ENCODE measurements around the gene RNF148. TPM values are rescaled to one million over a fixed set of nuclear protein-coding genes. Genes with fewer than 3 reads are reported as not detected.

The RNF148 gene
- total RNA-seq, 1 donor from 2014 or later: 1.7 TPM

DNA sequence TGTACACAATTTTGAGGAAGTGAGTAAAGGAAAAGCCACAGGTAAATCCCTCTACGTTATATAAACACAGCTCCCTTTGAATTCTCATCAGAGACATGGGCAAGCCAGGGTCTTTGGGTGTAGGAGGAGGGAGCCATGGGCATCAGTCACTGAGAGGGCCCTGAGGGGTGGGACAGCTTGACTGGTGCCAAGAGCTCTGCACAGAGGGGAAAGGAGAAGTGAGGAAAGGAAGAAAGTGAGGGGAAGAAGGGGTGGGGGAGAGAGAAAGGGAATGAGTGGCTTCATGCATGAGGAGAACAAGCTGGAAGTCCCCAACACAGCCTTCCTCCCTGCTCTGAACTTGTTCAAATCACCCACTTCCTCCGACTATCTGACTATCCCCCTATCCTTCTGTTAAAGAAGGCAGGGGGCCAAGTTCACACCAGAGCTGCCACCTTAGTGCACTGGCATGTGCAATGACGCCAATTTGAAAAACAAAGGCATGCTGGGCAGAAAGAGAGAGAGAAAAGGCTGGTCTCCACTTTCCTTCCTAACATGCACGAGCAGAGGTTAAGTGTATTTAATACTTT is 16.4 kb upstream of the RNF148 start:
- Histone ChIP-seq H3K27ac (no peak overlapping the region), H3K4me1 (no peaks in the 10 kb centered on the region), H3K27me3 (no peaks in the 10 kb centered on the region), H3K36me3 (no peaks in the 10 kb centered on the region), H3K4me3 (no peak overlapping the region), H3K9me3 (no peaks in the 10 kb centered on the region)
- intact Hi-C loops (cut with DNase I): no loop called here
- no peak for DNase-seq (ENCODE audit: extremely low spot score in 2 of 2)
- TF ChIP-seq, protein P1, sequence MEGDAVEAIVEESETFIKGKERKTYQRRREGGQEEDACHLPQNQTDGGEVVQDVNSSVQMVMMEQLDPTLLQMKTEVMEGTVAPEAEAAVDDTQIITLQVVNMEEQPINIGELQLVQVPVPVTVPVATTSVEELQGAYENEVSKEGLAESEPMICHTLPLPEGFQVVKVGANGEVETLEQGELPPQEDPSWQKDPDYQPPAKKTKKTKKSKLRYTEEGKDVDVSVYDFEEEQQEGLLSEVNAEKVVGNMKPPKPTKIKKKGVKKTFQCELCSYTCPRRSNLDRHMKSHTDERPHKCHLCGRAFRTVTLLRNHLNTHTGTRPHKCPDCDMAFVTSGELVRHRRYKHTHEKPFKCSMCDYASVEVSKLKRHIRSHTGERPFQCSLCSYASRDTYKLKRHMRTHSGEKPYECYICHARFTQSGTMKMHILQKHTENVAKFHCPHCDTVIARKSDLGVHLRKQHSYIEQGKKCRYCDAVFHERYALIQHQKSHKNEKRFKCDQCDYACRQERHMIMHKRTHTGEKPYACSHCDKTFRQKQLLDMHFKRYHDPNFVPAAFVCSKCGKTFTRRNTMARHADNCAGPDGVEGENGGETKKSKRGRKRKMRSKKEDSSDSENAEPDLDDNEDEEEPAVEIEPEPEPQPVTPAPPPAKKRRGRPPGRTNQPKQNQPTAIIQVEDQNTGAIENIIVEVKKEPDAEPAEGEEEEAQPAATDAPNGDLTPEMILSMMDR (IDR thresholded peaks at IDR 0.05): no peak
- TF ChIP-seq POLR2AphosphoS5 (IDR thresholded peaks at IDR 0.05; ENCODE audit: insufficient read depth in 1 of 2, low read depth in 1 of 2) (no peak), POLR2A (IDR thresholded peaks at IDR 0.05) (no peak)

DNA sequence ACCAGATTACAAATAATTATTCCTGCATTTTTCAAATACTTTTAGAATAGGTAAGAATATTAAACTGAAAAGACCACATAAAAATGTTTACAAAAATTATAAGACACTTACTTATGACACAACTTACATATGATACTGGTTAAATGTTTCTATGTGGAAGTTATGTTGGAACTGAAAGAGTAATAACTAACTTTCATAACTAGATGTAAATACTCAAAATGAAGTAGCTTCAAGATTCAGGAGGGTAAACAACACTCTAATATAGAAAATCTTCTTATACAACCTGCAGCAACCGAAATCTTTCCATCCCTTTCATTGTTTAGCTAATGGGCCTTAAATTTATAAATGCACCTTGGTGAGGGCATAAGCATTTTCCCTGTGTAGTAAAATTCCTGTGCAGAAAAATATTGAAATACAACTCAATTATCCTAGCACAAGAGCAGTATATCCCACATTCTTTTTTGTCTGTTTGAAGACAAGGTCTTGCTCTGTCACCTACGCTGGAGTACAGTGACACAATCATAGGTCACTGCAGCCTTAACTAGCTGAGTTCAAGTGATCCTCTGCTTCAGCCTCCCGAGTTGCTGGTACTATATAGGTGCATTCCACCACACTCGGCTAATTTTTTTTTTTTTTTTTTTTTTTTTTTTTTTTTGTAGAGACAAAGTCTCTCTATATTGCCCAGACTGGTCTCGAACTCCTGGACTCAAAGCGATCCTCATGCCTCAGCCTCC is 14.8 kb upstream of the RNF148 start:
- TF ChIP-seq POLR2A (IDR thresholded peaks at IDR 0.05): no peak
- TF ChIP-seq POLR2AphosphoS5 (IDR thresholded peaks at IDR 0.05; ENCODE audit: insufficient read depth in 1 of 2, low read depth in 1 of 2): no peak
- TF ChIP-seq, protein P1 (IDR thresholded peaks at IDR 0.05): no peak
- no peak for DNase-seq (ENCODE audit: extremely low spot score in 2 of 2)
- intact Hi-C loops (cut with DNase I): no loop called here
- no peaks in the 10 kb centered on the region for H3K4me1 ChIP-seq
- no peaks in the 10 kb centered on the region for H3K36me3 ChIP-seq
- no peak overlapping the region for H3K27ac ChIP-seq
- no peak overlapping the region for H3K4me3 ChIP-seq
- no peaks in the 10 kb centered on the region for H3K9me3 ChIP-seq
- H3K27me3 ChIP-seq: no peaks in the 10 kb centered on the region

DNA sequence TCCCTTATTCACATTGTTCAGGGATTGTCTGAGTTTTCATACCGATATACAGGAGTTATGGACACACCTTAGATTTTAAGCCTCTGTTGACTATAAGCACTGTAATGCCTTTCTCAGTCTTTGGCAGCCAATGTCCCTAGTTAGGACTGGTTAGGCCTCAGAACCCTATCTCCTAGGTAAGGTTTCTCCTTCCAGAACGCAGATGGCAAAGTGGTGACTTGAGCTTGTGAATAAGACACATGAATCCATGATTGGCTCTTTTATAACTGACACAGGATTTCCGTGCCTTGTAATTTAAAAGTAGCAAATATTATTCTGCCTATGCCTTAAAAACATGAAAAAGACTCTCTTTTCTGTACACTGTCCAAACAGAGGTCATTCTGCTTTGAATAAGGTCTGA is 12.5 kb upstream of the RNF148 start:
- intact Hi-C loops (cut with DNase I): no loop called here

DNA sequence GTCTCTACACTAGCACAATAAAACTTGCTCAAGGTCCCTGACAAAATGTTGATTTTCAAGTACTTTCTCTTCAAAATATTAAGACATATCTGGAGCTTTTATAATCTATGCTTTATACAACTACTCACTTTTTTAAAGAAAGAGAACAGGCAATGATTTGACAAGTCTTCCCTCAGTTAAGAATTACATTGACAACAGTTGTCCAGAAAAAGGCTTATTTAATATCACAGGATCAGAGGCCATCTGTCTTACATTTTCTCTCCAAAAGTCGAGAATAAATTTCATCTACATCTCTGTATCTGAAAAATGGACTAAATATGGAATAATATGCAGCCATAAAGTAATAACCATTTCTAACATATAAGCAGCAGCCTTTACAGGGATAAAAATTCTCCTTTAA is 8.2 kb upstream of the RNF148 start:
- Histone ChIP-seq H3K4me3 (no peak overlapping the region), H3K4me1 (no peaks in the 10 kb centered on the region), H3K36me3 (no peaks in the 10 kb centered on the region), H3K27ac (no peak overlapping the region), H3K9me3 (no peaks in the 10 kb centered on the region), H3K27me3 (no peaks in the 10 kb centered on the region)
- DNase-seq (ENCODE audit: extremely low spot score in 2 of 2): no peak
- intact Hi-C loops (cut with DNase I): no loop called here
- TF ChIP-seq POLR2AphosphoS5 (IDR thresholded peaks at IDR 0.05; ENCODE audit: insufficient read depth in 1 of 2, low read depth in 1 of 2) (no peak), POLR2A (IDR thresholded peaks at IDR 0.05) (no peak)
- TF ChIP-seq, protein P1 (IDR thresholded peaks at IDR 0.05): no peak

More for the DNA sequence above, 12.5 kb upstream of the RNF148 start:
- H3K36me3 ChIP-seq: no peaks in the 10 kb centered on the region
- H3K9me3 ChIP-seq: no peaks in the 10 kb centered on the region
- no peak overlapping the region for H3K4me3 ChIP-seq
- no peak for DNase-seq (ENCODE audit: extremely low spot score in 2 of 2)
- no peaks in the 10 kb centered on the region for H3K4me1 ChIP-seq
- H3K27ac ChIP-seq: no peak overlapping the region
- H3K27me3 ChIP-seq: no peaks in the 10 kb centered on the region
- no peak for TF ChIP-seq POLR2AphosphoS5 (IDR thresholded peaks at IDR 0.05; ENCODE audit: insufficient read depth in 1 of 2, low read depth in 1 of 2)
- no peak for TF ChIP-seq POLR2A (IDR thresholded peaks at IDR 0.05)
- TF ChIP-seq, protein P1 (IDR thresholded peaks at IDR 0.05): no peak

Measured in vagina (tissue), 2 donors.